ENCODE data around the gene GNL3L.
"Not testable (repeated sequence)": the region's sequence is repeated elsewhere in the genome, so short reads cannot be mapped to it uniquely, and the experiment has no call there.

Gene GNL3L

GRCh38 chrX:54560411-54560810 is 30.4 kb downstream of the GNL3L start:
- TF ChIP-seq CTCF (IDR thresholded peaks at IDR 0.05; ENCODE audit: borderline replicate concordance, insufficient read depth, low read depth, low read length): no peak

GRCh38 chrX:54561622-54562021 is 31.6 kb downstream of the GNL3L start:
- H3K4me3 ChIP-seq (ENCODE audit: low read depth, low read length): no peak overlapping the region
- TF ChIP-seq CTCF (IDR thresholded peaks at IDR 0.05; ENCODE audit: borderline replicate concordance, insufficient read depth, low read depth, low read length): no peak

More at GRCh38 chrX:54560411-54560810, 30.4 kb downstream of the GNL3L start:
- no peak overlapping the region for H3K4me3 ChIP-seq (ENCODE audit: low read depth, low read length)

GRCh38 chrX:54564936-54565335 is 34.9 kb downstream of the GNL3L start:
- H3K4me3 ChIP-seq (ENCODE audit: low read depth, low read length): no peak overlapping the region

GRCh38 chrX:54570332-54570731 is 40.3 kb downstream of the GNL3L start:
- TF ChIP-seq CTCF (IDR thresholded peaks at IDR 0.05; ENCODE audit: borderline replicate concordance, insufficient read depth, low read depth, low read length): no peak
- H3K4me3 ChIP-seq (ENCODE audit: low read depth, low read length): no peak overlapping the region

More at GRCh38 chrX:54564936-54565335, 34.9 kb downstream of the GNL3L start:
- TF ChIP-seq CTCF (IDR thresholded peaks at IDR 0.05; ENCODE audit: borderline replicate concordance, insufficient read depth, low read depth, low read length): no peak

GRCh38 chrX:54572641-54573040 is 42.6 kb downstream of the GNL3L start:
- H3K4me3 ChIP-seq (ENCODE audit: low read depth, low read length): not testable (repeated sequence)

GRCh38 chrX:54597728-54598127 is 67.7 kb downstream of the GNL3L start:
- TF ChIP-seq CTCF (IDR thresholded peaks at IDR 0.05; ENCODE audit: borderline replicate concordance, insufficient read depth, low read depth, low read length): no peak
- H3K4me3 ChIP-seq (ENCODE audit: low read depth, low read length): no peak overlapping the region

- no peak for TF ChIP-seq CTCF (IDR thresholded peaks at IDR 0.05; ENCODE audit: borderline replicate concordance, insufficient read depth, low read depth, low read length)
- no peak overlapping the region for H3K4me3 ChIP-seq (ENCODE audit: low read depth, low read length)
Measured at GRCh38 chrX:54602563-54602962, 72.5 kb downstream of the GNL3L start.
